ENCODE results near the gene NWD2.
A peak's percentile ranks its signal among the peaks of the same experiment; 100 is the strongest.

The NWD2 gene

DNA sequence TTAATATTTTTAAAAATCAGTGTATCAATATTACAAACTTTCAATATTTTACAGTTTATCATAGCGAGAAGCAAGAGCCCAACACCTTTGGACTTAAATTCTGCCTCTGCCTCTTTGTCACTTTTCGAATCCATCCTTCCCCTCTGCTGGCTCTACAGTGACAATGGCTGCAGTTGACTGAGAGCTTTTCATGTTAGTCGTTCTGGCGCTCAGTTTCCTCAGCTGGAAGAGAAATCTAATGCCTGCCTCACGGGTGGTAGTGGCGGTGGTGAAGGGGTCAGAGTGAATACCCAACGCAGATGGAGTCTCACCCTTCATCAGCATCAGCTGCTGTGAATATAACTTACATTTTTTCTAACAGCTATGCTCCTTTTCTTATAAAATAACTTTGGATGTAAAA is 144.8 kb downstream of the NWD2 start:
- no peak overlapping the region for H3K4me3 ChIP-seq (ENCODE audit: low read depth, low read length)
- TF ChIP-seq, protein P1, sequence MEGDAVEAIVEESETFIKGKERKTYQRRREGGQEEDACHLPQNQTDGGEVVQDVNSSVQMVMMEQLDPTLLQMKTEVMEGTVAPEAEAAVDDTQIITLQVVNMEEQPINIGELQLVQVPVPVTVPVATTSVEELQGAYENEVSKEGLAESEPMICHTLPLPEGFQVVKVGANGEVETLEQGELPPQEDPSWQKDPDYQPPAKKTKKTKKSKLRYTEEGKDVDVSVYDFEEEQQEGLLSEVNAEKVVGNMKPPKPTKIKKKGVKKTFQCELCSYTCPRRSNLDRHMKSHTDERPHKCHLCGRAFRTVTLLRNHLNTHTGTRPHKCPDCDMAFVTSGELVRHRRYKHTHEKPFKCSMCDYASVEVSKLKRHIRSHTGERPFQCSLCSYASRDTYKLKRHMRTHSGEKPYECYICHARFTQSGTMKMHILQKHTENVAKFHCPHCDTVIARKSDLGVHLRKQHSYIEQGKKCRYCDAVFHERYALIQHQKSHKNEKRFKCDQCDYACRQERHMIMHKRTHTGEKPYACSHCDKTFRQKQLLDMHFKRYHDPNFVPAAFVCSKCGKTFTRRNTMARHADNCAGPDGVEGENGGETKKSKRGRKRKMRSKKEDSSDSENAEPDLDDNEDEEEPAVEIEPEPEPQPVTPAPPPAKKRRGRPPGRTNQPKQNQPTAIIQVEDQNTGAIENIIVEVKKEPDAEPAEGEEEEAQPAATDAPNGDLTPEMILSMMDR (IDR thresholded peaks at IDR 0.05; ENCODE audit: low read depth, low read length, missing control alignments) = no peak
- DNase-seq (ENCODE audit: low read depth) = no peak

DNA sequence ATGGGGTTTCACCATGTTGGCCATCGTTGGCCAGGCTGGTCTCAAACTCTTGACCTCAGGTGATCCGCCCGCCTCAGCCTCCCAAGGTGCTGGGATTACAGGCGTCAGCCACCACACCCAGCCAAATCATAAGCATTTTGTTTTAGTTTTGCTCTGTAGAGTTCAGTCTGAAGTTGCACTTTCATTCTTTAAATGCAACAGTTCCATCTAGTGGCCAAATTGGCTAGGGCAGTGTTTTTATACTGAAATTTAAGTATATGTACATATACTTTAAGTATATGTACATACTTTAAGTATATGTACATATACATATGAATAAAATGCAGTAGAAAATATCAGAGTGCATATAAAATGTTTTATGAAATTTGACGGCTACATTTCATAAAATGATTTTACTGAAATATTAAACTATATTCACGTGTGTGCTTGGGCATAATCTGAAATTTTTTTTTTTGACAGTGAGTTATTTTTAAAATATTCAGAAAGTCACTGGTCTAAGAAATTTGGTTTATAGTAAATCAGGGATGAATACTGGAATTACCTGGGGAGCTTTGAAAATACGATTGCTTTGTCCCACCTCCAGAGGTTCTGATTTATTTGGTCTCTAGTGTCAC is 145.5 kb downstream of the NWD2 start:
- H3K4me3 ChIP-seq (ENCODE audit: low read depth, low read length) = no peak overlapping the region
- TF ChIP-seq, protein P1 (IDR thresholded peaks at IDR 0.05; ENCODE audit: low read depth, low read length, missing control alignments) = peak; percentile 50
- DNase-seq (ENCODE audit: low read depth) = peak; percentile 43

DNA sequence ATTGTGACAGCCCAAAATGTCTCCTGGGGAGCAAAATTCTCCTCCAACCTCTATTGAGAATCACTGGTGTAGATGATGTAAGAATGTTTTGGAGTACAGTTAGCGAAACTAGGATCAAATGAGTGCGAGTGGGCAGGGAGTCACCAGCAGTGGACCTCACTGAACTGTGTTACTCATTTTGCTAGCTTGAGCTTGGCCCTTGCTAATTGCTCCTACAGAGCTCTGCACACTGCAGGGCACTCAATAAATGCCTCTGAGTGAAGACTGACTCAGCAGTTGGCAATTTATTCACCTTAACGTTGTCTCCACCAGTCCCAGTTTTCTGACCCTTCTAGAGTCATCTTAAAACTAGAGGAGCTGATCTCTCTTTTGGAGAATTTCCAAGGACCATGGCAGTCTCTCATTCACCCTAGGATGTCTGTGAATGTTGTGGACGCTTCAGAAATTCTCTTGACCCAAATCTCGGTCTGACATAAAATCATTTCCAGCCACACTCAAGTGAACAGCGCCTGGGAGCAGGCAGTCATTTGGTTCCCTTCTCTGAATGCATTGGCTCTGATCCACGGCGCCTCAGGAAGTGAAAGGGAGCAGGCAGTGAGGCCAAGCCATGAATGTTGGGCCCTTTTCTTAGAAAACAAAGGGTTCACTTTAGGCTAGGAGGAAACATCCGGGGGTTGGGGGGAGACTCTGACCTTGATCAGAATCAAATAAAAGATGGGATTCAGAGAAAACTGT is 148.1 kb downstream of the NWD2 start:
- no peak for DNase-seq (ENCODE audit: low read depth)
- TF ChIP-seq, protein P1 (IDR thresholded peaks at IDR 0.05; ENCODE audit: low read depth, low read length, missing control alignments) = no peak
- H3K4me3 ChIP-seq (ENCODE audit: low read depth, low read length) = no peak overlapping the region

DNA sequence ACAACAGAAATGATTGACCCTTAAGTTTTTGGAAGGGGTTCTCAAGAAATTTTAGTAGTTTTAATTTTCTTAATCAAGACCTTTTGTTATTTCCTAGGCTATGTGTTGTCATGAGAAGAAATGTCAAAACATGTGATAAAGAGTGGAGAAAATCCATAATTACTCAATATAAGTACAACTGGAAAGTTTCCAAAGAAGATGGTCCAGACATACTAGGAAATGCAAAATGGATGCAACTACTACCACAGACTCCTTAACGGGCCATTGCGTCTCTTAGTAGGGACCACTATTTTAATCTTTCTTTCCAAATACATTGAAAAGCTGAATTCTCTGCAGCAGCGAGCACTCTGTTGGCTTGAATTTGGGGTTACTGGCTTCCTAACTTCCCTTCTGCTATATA is 148.8 kb downstream of the NWD2 start:
- TF ChIP-seq, protein P1 (IDR thresholded peaks at IDR 0.05; ENCODE audit: low read depth, low read length, missing control alignments) = no peak
- H3K4me3 ChIP-seq (ENCODE audit: low read depth, low read length) = no peak overlapping the region
- no peak for DNase-seq (ENCODE audit: low read depth)

DNA sequence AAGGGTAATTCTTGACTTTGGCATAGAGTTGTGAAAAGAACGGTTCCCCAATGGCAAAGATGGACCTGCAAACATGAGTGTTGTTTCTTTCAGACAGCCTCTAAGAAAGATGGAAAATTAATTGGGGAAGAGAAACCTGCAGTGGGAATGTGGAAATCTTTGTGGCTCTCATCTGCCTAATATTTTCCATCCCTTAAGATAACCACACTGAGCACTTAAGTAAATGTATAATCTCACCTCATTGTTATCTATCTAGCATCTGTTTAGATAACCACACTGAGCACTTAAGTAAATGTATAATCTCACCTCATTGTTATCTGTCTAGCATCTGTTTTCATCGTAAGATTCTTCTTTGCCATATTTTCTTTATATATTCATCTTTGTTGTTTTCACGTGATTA is 149.3 kb downstream of the NWD2 start:
- no peak for DNase-seq (ENCODE audit: low read depth)
- TF ChIP-seq, protein P1 (IDR thresholded peaks at IDR 0.05; ENCODE audit: low read depth, low read length, missing control alignments) = no peak
- no peak overlapping the region for H3K4me3 ChIP-seq (ENCODE audit: low read depth, low read length)

DNA sequence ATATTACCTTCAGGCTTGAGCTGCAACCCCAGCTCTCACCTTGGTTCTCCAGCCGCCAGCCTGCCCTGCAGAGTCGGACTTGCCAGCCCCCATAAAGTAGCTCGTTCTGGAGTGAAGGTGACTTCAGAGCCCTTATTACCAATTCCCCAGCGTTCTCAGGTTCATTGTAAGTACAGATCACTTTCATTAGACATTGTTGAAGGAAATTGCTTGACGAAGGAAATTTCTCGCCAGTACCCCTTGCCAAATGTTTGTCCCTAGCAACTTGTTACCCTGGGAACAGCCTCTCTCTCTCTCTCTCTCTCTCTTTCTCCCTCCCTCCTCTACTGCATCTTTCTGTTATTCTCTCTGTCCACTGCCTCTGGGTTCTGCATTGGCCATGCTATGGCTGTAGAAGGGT is 153.0 kb downstream of the NWD2 start:
- TF ChIP-seq, protein P1 (IDR thresholded peaks at IDR 0.05; ENCODE audit: low read depth, low read length, missing control alignments) = no peak
- no peak for DNase-seq (ENCODE audit: low read depth)
- H3K4me3 ChIP-seq (ENCODE audit: low read depth, low read length) = no peak overlapping the region

Data from GM12864 (cell line).